Hepatic stellate cell (primary cell): Measurements from ENCODE around the gene DERL3.

Experiments used
- DNase-seq: peaks from one replicate; pipeline ENCODE4 v3.0.0; 2011; ENCODE audit warnings: low spot score

The DERL3 gene

GRCh38 chr22:23847310-23847920 lies 8.6 kb upstream of the DERL3 start:
- DNase-seq = no peak

- DNase-seq = no peak
Observed at GRCh38 chr22:23846081-23846469, 7.3 kb upstream of the DERL3 start.

GRCh38 chr22:23845265-23846080 lies 6.7 kb upstream of the DERL3 start:
- DNase-seq = no peak

GRCh38 chr22:23844739-23845202 lies 6.0 kb upstream of the DERL3 start:
- no peak for DNase-seq

GRCh38 chr22:23842599-23842998 lies 3.8 kb upstream of the DERL3 start:
- DNase-seq = no peak

GRCh38 chr22:23841736-23842445 lies 3.1 kb upstream of the DERL3 start:
- no peak for DNase-seq

- DNase-seq = no peak
Observed at GRCh38 chr22:23841292-23841691, 2.5 kb upstream of the DERL3 start.

GRCh38 chr22:23840026-23840425 lies 1.2 kb upstream of the DERL3 start:
- DNase-seq = no peak

- DNase-seq = no peak
Observed at GRCh38 chr22:23837911-23838680, 710 bp downstream of the DERL3 start.

GRCh38 chr22:23837496-23837859 lies 1.3 kb downstream of the DERL3 start:
- DNase-seq = no peak

- no peak for DNase-seq
Observed at GRCh38 chr22:23836692-23837495, 1.9 kb downstream of the DERL3 start.

GRCh38 chr22:23836281-23836680 lies 2.5 kb downstream of the DERL3 start:
- no peak for DNase-seq

GRCh38 chr22:23835484-23836144 lies 3.2 kb downstream of the DERL3 start:
- DNase-seq = no peak

- no peak for DNase-seq
Observed at GRCh38 chr22:23834793-23835483, 3.9 kb downstream of the DERL3 start.

- no peak for DNase-seq
Observed at GRCh38 chr22:23834406-23834792, 4.4 kb downstream of the DERL3 start.

GRCh38 chr22:23833911-23834317 lies 4.9 kb downstream of the DERL3 start:
- DNase-seq = no peak

- no peak for DNase-seq
Observed at GRCh38 chr22:23833017-23833751, 5.6 kb downstream of the DERL3 start.

- no peak for DNase-seq
Observed at GRCh38 chr22:23832226-23833016, 6.4 kb downstream of the DERL3 start.

GRCh38 chr22:23831781-23832180 lies 7.0 kb downstream of the DERL3 start:
- DNase-seq = no peak
